ENCODE measurements around the gene NECTIN2. TPM values are rescaled to one million over a fixed set of nuclear protein-coding genes. Genes with fewer than 3 reads are reported as not detected.

NECTIN2 gene
- total RNA-seq, 1 donor from 2014 or later: 116 TPM

DNA sequence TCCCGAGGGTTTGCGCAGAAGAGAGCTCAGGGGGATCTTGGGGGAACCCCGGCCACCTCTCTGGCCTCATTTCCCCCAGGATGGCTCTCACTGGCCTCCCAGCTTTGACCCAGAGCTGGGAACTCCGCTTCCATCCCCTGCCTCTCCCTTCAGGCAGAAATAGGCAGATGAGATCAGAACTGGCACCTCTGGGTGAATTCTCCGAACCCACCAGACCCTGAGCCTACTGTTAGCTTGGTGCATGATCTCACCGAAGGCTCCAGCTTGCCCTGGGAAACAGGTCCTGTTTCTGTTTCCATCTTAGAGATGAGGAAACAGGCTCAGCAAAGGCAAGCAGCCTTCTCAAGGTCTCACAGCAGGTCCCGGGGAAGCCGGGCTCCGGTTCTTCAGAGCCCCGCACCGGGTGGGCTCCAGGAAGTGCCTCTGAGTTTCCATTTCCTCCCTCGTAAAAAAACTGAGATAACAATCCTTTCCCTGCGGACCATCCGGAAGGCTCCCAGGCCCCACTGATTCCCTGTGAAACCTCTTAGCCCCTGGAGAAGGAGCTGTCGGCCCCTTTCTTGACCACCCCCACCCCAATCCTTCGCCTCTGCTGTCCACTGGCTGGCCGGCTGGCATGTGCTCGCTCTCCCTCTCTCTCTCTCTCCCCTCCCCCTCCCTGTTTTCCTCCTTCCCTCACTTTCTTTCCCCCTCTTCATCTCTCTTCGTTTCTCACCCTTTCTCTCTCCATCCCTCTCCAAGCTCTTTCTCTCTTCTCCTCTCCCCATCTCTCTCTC, 2.1 kb downstream of the NECTIN2 start:
- DNase-seq (ENCODE audit: low spot score): no peak
- H3K4me3 Mint-ChIP-seq (ENCODE audit: unreplicated experiment): peak overlapping the region; percentile 92
- H3K36me3 Mint-ChIP-seq (ENCODE audit: low read depth): no peaks in the 10 kb centered on the region
- H3K27me3 Mint-ChIP-seq (ENCODE audit: low read depth): no peaks in the 10 kb centered on the region
- H3K4me1 Mint-ChIP-seq (ENCODE audit: low read depth): peaks cover 37% of the 10 kb centered on the region
- H3K27ac Mint-ChIP-seq (ENCODE audit: unreplicated experiment): peak overlapping the region; percentile 95
- H3K9me3 Mint-ChIP-seq (ENCODE audit: low read depth): no peaks in the 10 kb centered on the region
- TF ChIP-seq, protein P1, sequence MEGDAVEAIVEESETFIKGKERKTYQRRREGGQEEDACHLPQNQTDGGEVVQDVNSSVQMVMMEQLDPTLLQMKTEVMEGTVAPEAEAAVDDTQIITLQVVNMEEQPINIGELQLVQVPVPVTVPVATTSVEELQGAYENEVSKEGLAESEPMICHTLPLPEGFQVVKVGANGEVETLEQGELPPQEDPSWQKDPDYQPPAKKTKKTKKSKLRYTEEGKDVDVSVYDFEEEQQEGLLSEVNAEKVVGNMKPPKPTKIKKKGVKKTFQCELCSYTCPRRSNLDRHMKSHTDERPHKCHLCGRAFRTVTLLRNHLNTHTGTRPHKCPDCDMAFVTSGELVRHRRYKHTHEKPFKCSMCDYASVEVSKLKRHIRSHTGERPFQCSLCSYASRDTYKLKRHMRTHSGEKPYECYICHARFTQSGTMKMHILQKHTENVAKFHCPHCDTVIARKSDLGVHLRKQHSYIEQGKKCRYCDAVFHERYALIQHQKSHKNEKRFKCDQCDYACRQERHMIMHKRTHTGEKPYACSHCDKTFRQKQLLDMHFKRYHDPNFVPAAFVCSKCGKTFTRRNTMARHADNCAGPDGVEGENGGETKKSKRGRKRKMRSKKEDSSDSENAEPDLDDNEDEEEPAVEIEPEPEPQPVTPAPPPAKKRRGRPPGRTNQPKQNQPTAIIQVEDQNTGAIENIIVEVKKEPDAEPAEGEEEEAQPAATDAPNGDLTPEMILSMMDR (IDR thresholded peaks at IDR 0.05): no peak

DNA sequence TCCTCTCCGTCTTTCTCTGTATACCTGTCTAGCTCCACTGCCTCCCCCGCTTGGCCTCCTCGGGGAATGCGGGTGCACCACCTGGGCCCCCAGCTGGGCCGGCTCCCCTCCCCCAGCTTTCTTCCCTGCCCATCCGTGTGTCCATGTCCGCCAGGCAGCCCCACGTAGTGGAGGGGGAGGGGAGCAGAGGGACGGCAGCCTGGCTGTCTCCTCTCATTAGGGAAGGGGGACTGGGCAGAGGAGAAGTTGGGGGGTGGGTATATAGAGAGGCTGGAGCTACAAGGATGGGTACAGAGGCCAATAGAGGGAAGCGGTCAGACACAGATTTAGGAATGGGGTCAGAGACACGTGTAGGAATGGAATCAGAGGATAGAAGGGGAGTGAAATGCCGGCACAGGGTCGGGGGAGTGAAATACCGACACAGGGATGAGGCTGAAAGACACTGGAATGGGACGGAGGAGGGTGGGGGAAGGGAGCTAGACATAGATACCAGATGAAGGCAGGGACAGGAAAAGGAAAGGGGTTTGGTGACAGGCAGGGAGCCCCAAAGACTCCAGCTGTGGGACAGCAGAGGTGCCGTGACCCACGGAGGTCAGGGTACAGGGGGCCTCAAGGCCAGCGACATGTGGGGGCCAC, 2.8 kb downstream of the NECTIN2 start:
- H3K9me3 Mint-ChIP-seq (ENCODE audit: low read depth): no peaks in the 10 kb centered on the region
- H3K27me3 Mint-ChIP-seq (ENCODE audit: low read depth): no peaks in the 10 kb centered on the region
- H3K36me3 Mint-ChIP-seq (ENCODE audit: low read depth): peaks cover 3% of the 10 kb centered on the region
- H3K4me3 Mint-ChIP-seq (ENCODE audit: unreplicated experiment): peak overlapping the region; percentile 92
- DNase-seq (ENCODE audit: low spot score): no peak
- H3K4me1 Mint-ChIP-seq (ENCODE audit: low read depth): peaks cover 40% of the 10 kb centered on the region
- TF ChIP-seq, protein P1 (IDR thresholded peaks at IDR 0.05): no peak
- H3K27ac Mint-ChIP-seq (ENCODE audit: unreplicated experiment): peak overlapping the region; percentile 95

GRCh38 chr19:44850641-44851109, 4.6 kb downstream of the NECTIN2 start:
- peaks cover 5% of the 10 kb centered on the region for H3K36me3 Mint-ChIP-seq (ENCODE audit: low read depth)
- no peaks in the 10 kb centered on the region for H3K9me3 Mint-ChIP-seq (ENCODE audit: low read depth)
- no peak overlapping the region for H3K4me3 Mint-ChIP-seq (ENCODE audit: unreplicated experiment)
- no peaks in the 10 kb centered on the region for H3K27me3 Mint-ChIP-seq (ENCODE audit: low read depth)
- DNase-seq (ENCODE audit: low spot score): no peak
- H3K4me1 Mint-ChIP-seq (ENCODE audit: low read depth): peaks cover 39% of the 10 kb centered on the region
- TF ChIP-seq, protein P1 (IDR thresholded peaks at IDR 0.05): no peak
- H3K27ac Mint-ChIP-seq (ENCODE audit: unreplicated experiment): no peak overlapping the region

DNA sequence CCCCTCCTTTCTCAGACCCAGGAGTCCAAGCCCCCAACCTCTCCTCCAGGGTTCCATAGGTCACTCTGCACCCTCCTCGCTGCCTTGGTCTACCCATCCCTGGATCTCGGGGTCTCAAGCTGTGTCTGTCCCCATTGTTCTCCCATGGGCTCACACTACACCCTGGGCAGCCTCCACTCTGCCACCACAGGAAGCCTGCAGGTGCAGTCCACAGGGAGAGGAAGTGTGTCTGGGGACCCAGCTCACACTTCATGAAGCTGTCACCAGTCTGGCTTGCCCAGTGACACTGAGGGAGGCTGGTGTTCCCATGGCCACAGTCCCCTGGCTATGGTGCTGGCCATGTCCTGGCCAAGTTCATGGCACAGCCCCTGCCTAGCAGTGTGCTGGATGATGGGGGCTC, 5.3 kb downstream of the NECTIN2 start:
- Mint-ChIP-seq H3K9me3 (ENCODE audit: low read depth) (no peaks in the 10 kb centered on the region), H3K4me1 (ENCODE audit: low read depth) (peaks cover 46% of the 10 kb centered on the region), H3K27me3 (ENCODE audit: low read depth) (no peaks in the 10 kb centered on the region), H3K4me3 (ENCODE audit: unreplicated experiment) (no peak overlapping the region), H3K27ac (ENCODE audit: unreplicated experiment) (peak overlapping the region; percentile 65), H3K36me3 (ENCODE audit: low read depth) (peaks cover 7% of the 10 kb centered on the region)
- DNase-seq (ENCODE audit: low spot score): no peak
- TF ChIP-seq, protein P1 (IDR thresholded peaks at IDR 0.05): no peak

DNA sequence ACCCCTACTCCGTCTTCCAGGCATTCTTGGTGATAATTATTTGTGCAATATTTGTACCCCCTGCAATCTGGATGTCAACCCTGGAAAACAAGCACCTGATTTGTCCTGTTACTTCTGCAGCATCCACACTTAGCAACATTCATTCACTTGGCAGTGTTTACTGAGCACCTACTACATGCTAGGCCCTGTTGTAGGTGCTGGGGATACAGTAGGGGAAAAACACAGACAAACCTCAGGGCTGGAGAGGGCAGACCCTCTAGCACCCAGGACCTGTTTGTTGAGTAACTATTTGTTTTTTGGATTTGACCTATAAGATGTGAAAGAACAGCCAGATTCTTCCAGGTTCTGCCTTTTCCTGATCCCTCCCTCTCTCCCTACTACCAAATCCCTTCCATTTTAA, 9.5 kb downstream of the NECTIN2 start:
- no peaks in the 10 kb centered on the region for H3K27me3 Mint-ChIP-seq (ENCODE audit: low read depth)
- H3K36me3 Mint-ChIP-seq (ENCODE audit: low read depth): peaks cover 10% of the 10 kb centered on the region
- H3K4me1 Mint-ChIP-seq (ENCODE audit: low read depth): peaks cover 31% of the 10 kb centered on the region
- H3K4me3 Mint-ChIP-seq (ENCODE audit: unreplicated experiment): no peak overlapping the region
- DNase-seq (ENCODE audit: low spot score): no peak
- H3K27ac Mint-ChIP-seq (ENCODE audit: unreplicated experiment): no peak overlapping the region
- no peaks in the 10 kb centered on the region for H3K9me3 Mint-ChIP-seq (ENCODE audit: low read depth)
- TF ChIP-seq, protein P1 (IDR thresholded peaks at IDR 0.05): no peak

Data from chondrocyte (in vitro differentiated cells).